ENCODE results near the gene EML3. TPM values are rescaled to one million over a fixed set of nuclear protein-coding genes. Genes with fewer than 3 reads are reported as not detected.
"Not testable (repeated sequence)": the region's sequence is repeated elsewhere in the genome, so short reads cannot be mapped to it uniquely, and the experiment has no call there.

Gene EML3
- total RNA-seq, 2 donors from 2014 or later, result 37.5 to 58.7 TPM

GRCh38 chr11:62622476-62623089 is 10.0 kb upstream of the EML3 start:
- Histone ChIP-seq H3K27ac (peak overlapping the region; percentile 98), H3K36me3 (peaks cover 19% of the 10 kb centered on the region), H3K27me3 (no peaks in the 10 kb centered on the region), H3K4me3 (no peak overlapping the region), H3K9ac (ENCODE audit: low read depth in 2 of 2, low read length in 2 of 2) (peak overlapping the region in 1 of 2 donors; percentile 52), H3K4me1 (peaks cover 8% of the 10 kb centered on the region), H3K9me3 (no peaks in the 10 kb centered on the region)
- DNase-seq, result no peak
- no peak for TF ChIP-seq CTCF (IDR thresholded peaks at IDR 0.05)
- intact Hi-C loops (cut with DNase I), result no loop called here

GRCh38 chr11:62621567-62622470 is 9.2 kb upstream of the EML3 start, which contains the start of gene B3GAT3:
B3GAT3 (minus strand) TSS chr11:62621986; CDS start chr11:62621947, 39 bp downstream.
- H3K9me3 ChIP-seq, result no peaks in the 10 kb centered on the region
- H3K27ac ChIP-seq, result peak within 1 kb of the TSS; percentile 98
- intact Hi-C loops (cut with DNase I), result no loop called here
- peak within 1 kb of the TSS; percentile 55 for H3K4me3 ChIP-seq
- H3K27me3 ChIP-seq, result no peaks in the 10 kb centered on the region
- peak within 1 kb of the TSS; percentile 81 to 93 for H3K9ac ChIP-seq (ENCODE audit: low read depth in 2 of 2, low read length in 2 of 2)
- peaks cover 15% of the 10 kb centered on the region for H3K36me3 ChIP-seq
- no peak for TF ChIP-seq CTCF (IDR thresholded peaks at IDR 0.05)
- peak; percentile 98 for DNase-seq
- H3K4me1 ChIP-seq, result peaks cover 8% of the 10 kb centered on the region

GRCh38 chr11:62621027-62621566 is 8.5 kb upstream of the EML3 start:
- TF ChIP-seq CTCF (IDR thresholded peaks at IDR 0.05), result no peak
- Histone ChIP-seq H3K9ac (ENCODE audit: low read depth in 2 of 2, low read length in 2 of 2) (peak overlapping the region; percentile 81 to 93), H3K27me3 (no peaks in the 10 kb centered on the region), H3K4me1 (peaks cover 8% of the 10 kb centered on the region), H3K27ac (peak overlapping the region; percentile 98), H3K4me3 (peak overlapping the region; percentile 55), H3K36me3 (peaks cover 9% of the 10 kb centered on the region), H3K9me3 (no peaks in the 10 kb centered on the region)
- no peak for DNase-seq
- intact Hi-C loops (cut with DNase I), result no loop called here

- H3K9me3 ChIP-seq; H3K9ac ChIP-seq (ENCODE audit: low read depth in 2 of 2, low read length in 2 of 2); H3K27ac ChIP-seq; H3K4me1 ChIP-seq; H3K27me3 ChIP-seq; DNase-seq; intact Hi-C loops (cut with DNase I); H3K36me3 ChIP-seq; H3K4me3 ChIP-seq: not testable (repeated sequence)
These were observed 4.4 kb upstream of the EML3 start for GRCh38 chr11:62616957-62617356.

- DNase-seq, result no peak
- H3K4me1 ChIP-seq, result peaks cover 8% of the 10 kb centered on the region
These were observed 2.9 kb upstream of the EML3 start for GRCh38 chr11:62615521-62615920.

More at GRCh38 chr11:62615521-62615920, 2.9 kb upstream of the EML3 start:
- no peak overlapping the region for H3K9ac ChIP-seq (ENCODE audit: low read depth in 2 of 2, low read length in 2 of 2)
- H3K36me3 ChIP-seq, result no peaks in the 10 kb centered on the region
- no peaks in the 10 kb centered on the region for H3K27me3 ChIP-seq
- TF ChIP-seq CTCF (IDR thresholded peaks at IDR 0.05), result no peak
- H3K9me3 ChIP-seq, result no peaks in the 10 kb centered on the region
- H3K27ac ChIP-seq, result no peak overlapping the region
- intact Hi-C loops (cut with DNase I), result no loop called here
- H3K4me3 ChIP-seq, result no peak overlapping the region
